GM12878 (cell line): ENCODE data around the gene ATIC. TPM values are rescaled to one million over a fixed set of nuclear protein-coding genes. Genes with fewer than 3 reads are reported as not detected.

Experiments
- BACH1 ChIP-seq: fragments of 450-650 bp; IDR thresholded peaks from 2 replicates; pipeline ENCODE4 v1.6.1; 2017; ENCODE audit warnings: mild to moderate bottlenecking, borderline replicate concordance
- BCL11A ChIP-seq: IDR thresholded peaks from 2 replicates; pipeline ENCODE4 v1.6.1; 2011; ENCODE audit warnings: low read depth, low read length
- BHLHE40 ChIP-seq, 2 experiments: fragments of 450-650 bp in 1 of 2; IDR thresholded peaks; 2 replicates each; pipeline ENCODE4 v1.6.1; 2011 to 2017; ENCODE audit warnings: low read depth in 2 of 2, borderline replicate concordance in 1 of 2, improper control_type of control experiment in 1 of 2, low read length in 1 of 2, mild to moderate bottlenecking in 1 of 2
- CHD4 ChIP-seq: fragments of 200-600 bp; sonication (generic); IDR thresholded peaks from 2 replicates; pipeline ENCODE4 v1.6.1; 2016; ENCODE audit warnings: mild to moderate bottlenecking
- CREM ChIP-seq: IDR thresholded peaks from 2 replicates; pipeline ENCODE4 v1.6.1; 2014; ENCODE audit warnings: antibody characterized with exemption, low read depth
- IKZF1 ChIP-seq: fragments of 450-650 bp; conservative IDR thresholded peaks from 2 replicates; pipeline ENCODE4 v1.6.1; 2017; ENCODE audit warnings: antibody characterized with exemption, mild to moderate bottlenecking
- IRF4 ChIP-seq: IDR thresholded peaks from 2 replicates; pipeline ENCODE4 v1.6.1; 2011; ENCODE audit warnings: low read depth, low read length
- MYC ChIP-seq: IDR thresholded peaks from 2 replicates; pipeline ENCODE4 v1.6.1; 2011; ENCODE audit warnings: mild to moderate bottlenecking, low read length, moderate library complexity, inconsistent platforms; ENCODE audit not compliant: insufficient read depth, insufficient replicate concordance, insufficient read length, severe bottlenecking
- PAX5 ChIP-seq: IDR thresholded peaks from 2 replicates; pipeline ENCODE4 v1.6.1; 2011; ENCODE audit warnings: low read depth, low read length, borderline replicate concordance
- POLR2A ChIP-seq: IDR thresholded peaks from 2 replicates; pipeline ENCODE4 v1.6.1; 2011; ENCODE audit warnings: low read depth, mild to moderate bottlenecking, low read length
- POLR2AphosphoS5 ChIP-seq: IDR thresholded peaks from 2 replicates; pipeline ENCODE4 v1.6.1; 2011; ENCODE audit warnings: mild to moderate bottlenecking, low read length, inconsistent platforms
- RBBP5 ChIP-seq: fragments of 200-600 bp; sonication (generic); conservative IDR thresholded peaks from 2 replicates; pipeline ENCODE4 v1.6.1; 2016
- SREBF2 ChIP-seq: IDR thresholded peaks from 2 replicates; pipeline ENCODE4 v1.6.1; 2012; ENCODE audit warnings: mild to moderate bottlenecking, low read length
- SRF ChIP-seq, 2 experiments: IDR thresholded peaks; 2 replicates each; pipeline ENCODE4 v1.6.1; 2011; ENCODE audit warnings: low read depth in 2 of 2, low read length in 2 of 2, mild to moderate bottlenecking in 1 of 2, moderate library complexity in 1 of 2
- STAT1 ChIP-seq: fragments of 450-650 bp; conservative IDR thresholded peaks from 2 replicates; pipeline ENCODE4 v1.6.1; 2014; ENCODE audit warnings: antibody characterized with exemption, mild to moderate bottlenecking
- STAT3 ChIP-seq: IDR thresholded peaks from 2 replicates; pipeline ENCODE4 v1.6.1; 2011; ENCODE audit warnings: low read depth, low read length, improper control_type of control experiment
- TCF7 ChIP-seq: IDR thresholded peaks from 2 replicates; pipeline ENCODE4 v1.6.1; 2014; ENCODE audit warnings: antibody characterized with exemption, borderline replicate concordance
- ZNF207 ChIP-seq: fragments of 450-650 bp; IDR thresholded peaks from 2 replicates; pipeline ENCODE4 v1.6.1; 2014; ENCODE audit warnings: antibody characterized with exemption, mild to moderate bottlenecking, borderline replicate concordance
- polyA plus RNA-seq, 11 experiments: library from polyadenylated mRNA; depleted of rRNA in 4 of 11; unstranded in 6 of 11; stranded (reverse) in 5 of 11; fragments of >200 nt; fragmentation: Nextera tagmentation in 4 of 11; fragmentation: Illumina TruSeq in 1 of 11; extraction: Ambion mirVana in 4 of 11; extraction: Trizol in 1 of 11; gene quantifications; 1 replicate in 1 of 11; 2 replicates in 10 of 11; pipeline versions ENCODE4 v1.2.1 to v1.2.3, GENCODE V29; 2011 to 2016; ENCODE audit warnings: inconsistent platforms in 2 of 11, missing spikeins in 2 of 11, low read depth in 1 of 11
- total RNA-seq, 4 experiments: library from RNA; depleted of rRNA in 3 of 4; stranded (reverse); fragments of >200 nt in 3 of 4; fragmentation: Illumina TruSeq in 1 of 4; extraction: Trizol in 1 of 4; gene quantifications; 2 replicates each; pipeline versions ENCODE4 v1.2.1 to v1.2.3, GENCODE V29; 2013 to 2021
- TF ChIP-seq, protein P1 (sequence below): fragments of 450-650 bp; IDR thresholded peaks from 2 replicates; pipeline ENCODE4 v1.6.1; 2017; ENCODE audit warnings: borderline replicate concordance
- TF ChIP-seq, protein P2 (sequence below): IDR thresholded peaks from 2 replicates; pipeline ENCODE4 v1.6.1; 2011; ENCODE audit warnings: low read depth, mild to moderate bottlenecking, low read length, moderate library complexity, borderline replicate concordance; ENCODE audit errors: extremely low read depth
- TF ChIP-seq, protein P3 (sequence below): fragments of 450-650 bp; IDR thresholded peaks from 2 replicates; pipeline ENCODE4 v1.6.1; 2017; ENCODE audit warnings: mild to moderate bottlenecking, moderate library complexity

ATIC gene
- total and polyA plus RNA-seq, 10 of the 15 experiments (the other 5 are each of a cell fraction or from before 2014, with no cell fraction given), result 45.1 to 518 (median 306) TPM

GRCh38 chr2:215311625-215312396 lies at the start of gene ATIC (continued):
- TF ChIP-seq ZNF207 (peak; percentile 89; the same call in 1 of the 2 replicates), BCL11A (no peak), BHLHE40 (IDR thresholded peaks at IDR 0.05; ENCODE audit: borderline replicate concordance in 1 of 2, low read depth in 2 of 2, low read length in 1 of 2) (peak; percentile 85 to 94), STAT3 (no peak), IKZF1 (peak; percentile 89), STAT1 (0 out of 2 replicates have a peak, but pooled peaks have one; percentile 33), BACH1 (no peak; the same call in 1 of the 2 replicates), POLR2AphosphoS5 (peak; percentile 88; the same call in 1 of the 2 replicates), TCF7 (no peak), CHD4 (no peak), POLR2A (peak; percentile 98), RBBP5 (0 out of 2 replicates have a peak, but pooled peaks have one; percentile 29), SRF (IDR thresholded peaks at IDR 0.05; ENCODE audit: low read depth in 2 of 2, low read length in 2 of 2) (no peak), IRF4 (no peak), SREBF2 (no peak), PAX5 (no peak), CREM (0 out of 2 replicates have a peak, but pooled peaks have one; percentile 43), MYC (peak; percentile 98)
- TF ChIP-seq, protein P1, sequence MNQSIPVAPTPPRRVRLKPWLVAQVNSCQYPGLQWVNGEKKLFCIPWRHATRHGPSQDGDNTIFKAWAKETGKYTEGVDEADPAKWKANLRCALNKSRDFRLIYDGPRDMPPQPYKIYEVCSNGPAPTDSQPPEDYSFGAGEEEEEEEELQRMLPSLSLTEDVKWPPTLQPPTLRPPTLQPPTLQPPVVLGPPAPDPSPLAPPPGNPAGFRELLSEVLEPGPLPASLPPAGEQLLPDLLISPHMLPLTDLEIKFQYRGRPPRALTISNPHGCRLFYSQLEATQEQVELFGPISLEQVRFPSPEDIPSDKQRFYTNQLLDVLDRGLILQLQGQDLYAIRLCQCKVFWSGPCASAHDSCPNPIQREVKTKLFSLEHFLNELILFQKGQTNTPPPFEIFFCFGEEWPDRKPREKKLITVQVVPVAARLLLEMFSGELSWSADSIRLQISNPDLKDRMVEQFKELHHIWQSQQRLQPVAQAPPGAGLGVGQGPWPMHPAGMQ, result no peak
- TF ChIP-seq, protein P2, sequence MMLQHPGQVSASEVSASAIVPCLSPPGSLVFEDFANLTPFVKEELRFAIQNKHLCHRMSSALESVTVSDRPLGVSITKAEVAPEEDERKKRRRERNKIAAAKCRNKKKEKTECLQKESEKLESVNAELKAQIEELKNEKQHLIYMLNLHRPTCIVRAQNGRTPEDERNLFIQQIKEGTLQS, result peak; percentile 81; the same call in 1 of the 2 replicates
- TF ChIP-seq, protein P3, sequence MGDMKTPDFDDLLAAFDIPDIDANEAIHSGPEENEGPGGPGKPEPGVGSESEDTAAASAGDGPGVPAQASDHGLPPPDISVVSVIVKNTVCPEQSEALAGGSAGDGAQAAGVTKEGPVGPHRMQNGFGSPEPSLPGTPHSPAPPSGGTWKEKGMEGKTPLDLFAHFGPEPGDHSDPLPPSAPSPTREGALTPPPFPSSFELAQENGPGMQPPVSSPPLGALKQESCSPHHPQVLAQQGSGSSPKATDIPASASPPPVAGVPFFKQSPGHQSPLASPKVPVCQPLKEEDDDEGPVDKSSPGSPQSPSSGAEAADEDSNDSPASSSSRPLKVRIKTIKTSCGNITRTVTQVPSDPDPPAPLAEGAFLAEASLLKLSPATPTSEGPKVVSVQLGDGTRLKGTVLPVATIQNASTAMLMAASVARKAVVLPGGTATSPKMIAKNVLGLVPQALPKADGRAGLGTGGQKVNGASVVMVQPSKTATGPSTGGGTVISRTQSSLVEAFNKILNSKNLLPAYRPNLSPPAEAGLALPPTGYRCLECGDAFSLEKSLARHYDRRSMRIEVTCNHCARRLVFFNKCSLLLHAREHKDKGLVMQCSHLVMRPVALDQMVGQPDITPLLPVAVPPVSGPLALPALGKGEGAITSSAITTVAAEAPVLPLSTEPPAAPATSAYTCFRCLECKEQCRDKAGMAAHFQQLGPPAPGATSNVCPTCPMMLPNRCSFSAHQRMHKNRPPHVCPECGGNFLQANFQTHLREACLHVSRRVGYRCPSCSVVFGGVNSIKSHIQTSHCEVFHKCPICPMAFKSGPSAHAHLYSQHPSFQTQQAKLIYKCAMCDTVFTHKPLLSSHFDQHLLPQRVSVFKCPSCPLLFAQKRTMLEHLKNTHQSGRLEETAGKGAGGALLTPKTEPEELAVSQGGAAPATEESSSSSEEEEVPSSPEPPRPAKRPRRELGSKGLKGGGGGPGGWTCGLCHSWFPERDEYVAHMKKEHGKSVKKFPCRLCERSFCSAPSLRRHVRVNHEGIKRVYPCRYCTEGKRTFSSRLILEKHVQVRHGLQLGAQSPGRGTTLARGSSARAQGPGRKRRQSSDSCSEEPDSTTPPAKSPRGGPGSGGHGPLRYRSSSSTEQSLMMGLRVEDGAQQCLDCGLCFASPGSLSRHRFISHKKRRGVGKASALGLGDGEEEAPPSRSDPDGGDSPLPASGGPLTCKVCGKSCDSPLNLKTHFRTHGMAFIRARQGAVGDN, result peak; percentile 94
